H9 (cell line): ENCODE measurements around the gene AMN. TPM values are rescaled to one million over a fixed set of nuclear protein-coding genes. Genes with fewer than 3 reads are reported as not detected.

Source experiments
- DNase-seq: peaks from one replicate; pipeline ENCODE4 v3.0.0-alpha.2; 2017
- H2AFZ ChIP-seq: one replicate; pipeline ENCODE4 v1.6.1; 2013; ENCODE audit warnings: mild to moderate bottlenecking, low read length, control low read depth, moderate library complexity
- H2AK5ac ChIP-seq: 2 replicates; pipeline ENCODE4 v1.6.1; 2013; ENCODE audit warnings: low read length, control low read depth, mixed read lengths; ENCODE audit not compliant: insufficient read length
- H2BK120ac ChIP-seq: one replicate; pipeline ENCODE4 v1.6.1; 2013; ENCODE audit warnings: low read depth, mild to moderate bottlenecking, low read length, control low read depth, inconsistent platforms; ENCODE audit not compliant: poor library complexity, severe bottlenecking
- H2BK12ac ChIP-seq: 2 replicates; pipeline ENCODE4 v1.6.1; 2013; ENCODE audit warnings: low read length, control low read depth, mixed read lengths, low read depth; ENCODE audit not compliant: insufficient read length
- H2BK15ac ChIP-seq: 2 replicates; pipeline ENCODE4 v1.6.1; 2013; ENCODE audit warnings: low read depth, low read length, control low read depth
- H2BK20ac ChIP-seq: one replicate; pipeline ENCODE4 v1.6.1; 2013; ENCODE audit warnings: low read depth, mild to moderate bottlenecking, low read length, control low read depth, inconsistent platforms; ENCODE audit not compliant: poor library complexity, severe bottlenecking
- H2BK5ac ChIP-seq: 2 replicates; pipeline ENCODE4 v1.6.1; 2013; ENCODE audit warnings: low read length, control low read depth, mixed read lengths; ENCODE audit not compliant: insufficient read length
- H3K14ac ChIP-seq: 2 replicates; pipeline ENCODE4 v1.6.1; 2013; ENCODE audit warnings: low read length, control low read depth; ENCODE audit not compliant: insufficient read depth
- H3K18ac ChIP-seq: 2 replicates; pipeline ENCODE4 v1.6.1; 2013; ENCODE audit warnings: low read depth, mild to moderate bottlenecking, mixed read lengths, low read length, control low read depth; ENCODE audit not compliant: insufficient read length
- H3K23ac ChIP-seq: 2 replicates; pipeline ENCODE4 v1.6.1; 2013; ENCODE audit warnings: low read length, control low read depth, mixed read lengths, low read depth; ENCODE audit not compliant: insufficient read length
- H3K23me2 ChIP-seq: 2 replicates; pipeline ENCODE4 v1.6.1; 2013; ENCODE audit warnings: low read depth, mild to moderate bottlenecking, mixed read lengths, low read length, control low read depth; ENCODE audit not compliant: insufficient read length, poor library complexity, severe bottlenecking
- H3K27ac ChIP-seq: 2 replicates; pipeline ENCODE4 v1.5.1; 2013; ENCODE audit warnings: low read length, control low read depth, mixed read lengths, low read depth; ENCODE audit not compliant: insufficient read length
- H3K27me3 ChIP-seq: 2 replicates; pipeline ENCODE4 v1.6.1; 2013; ENCODE audit warnings: low read length, control low read depth, inconsistent platforms; ENCODE audit not compliant: insufficient read depth
- H3K4ac ChIP-seq: 2 replicates; pipeline ENCODE4 v1.6.1; 2013; ENCODE audit warnings: low read depth, mild to moderate bottlenecking, control low read depth, inconsistent platforms, low read length, moderate library complexity
- H3K4me1 ChIP-seq: 2 replicates; pipeline ENCODE4 v1.6.1; 2013; ENCODE audit warnings: low read length, control low read depth, inconsistent platforms; ENCODE audit not compliant: insufficient read depth
- H3K4me2 ChIP-seq: 2 replicates; pipeline ENCODE4 v1.6.1; 2013; ENCODE audit warnings: low read length, control low read depth, mixed read lengths; ENCODE audit not compliant: insufficient read length, insufficient read depth
- H3K56ac ChIP-seq: 2 replicates; pipeline ENCODE4 v1.6.1; 2013; ENCODE audit warnings: low read depth, mild to moderate bottlenecking, mixed read lengths, low read length, control low read depth; ENCODE audit not compliant: insufficient read length
- H3K79me1 ChIP-seq: 2 replicates; pipeline ENCODE4 v1.6.1; 2013; ENCODE audit warnings: low read depth, mild to moderate bottlenecking, moderate library complexity, low read length, control low read depth, inconsistent platforms; ENCODE audit not compliant: insufficient read depth, poor library complexity, severe bottlenecking
- H3K79me2 ChIP-seq: 2 replicates; pipeline ENCODE4 v1.6.1; 2013; ENCODE audit warnings: low read length, control low read depth, inconsistent platforms; ENCODE audit not compliant: insufficient read depth
- H3K9ac ChIP-seq: 2 replicates; pipeline ENCODE4 v1.6.1; 2013; ENCODE audit warnings: low read length, control low read depth, mixed read lengths; ENCODE audit not compliant: insufficient read length; ENCODE audit errors: extremely low read depth
- H3K9me3 ChIP-seq: one replicate; pipeline ENCODE4 v1.6.1; 2013; ENCODE audit warnings: low read depth, low read length, inconsistent platforms; ENCODE audit not compliant: control insufficient read depth
- H3T11ph ChIP-seq: one replicate; pipeline ENCODE4 v1.6.1; 2013; ENCODE audit warnings: mild to moderate bottlenecking, low read length, control low read depth, inconsistent platforms
- H4K20me1 ChIP-seq: one replicate; pipeline ENCODE4 v1.6.1; 2013; ENCODE audit not compliant: control insufficient read depth, insufficient read length, insufficient read depth
- H4K5ac ChIP-seq: 2 replicates; pipeline ENCODE4 v1.6.1; 2013; ENCODE audit warnings: low read depth, mild to moderate bottlenecking, mixed read lengths, low read length, control low read depth; ENCODE audit not compliant: insufficient read length
- H4K8ac ChIP-seq: replicated peaks from 2 replicates; pipeline ENCODE4 v1.6.1; 2013; ENCODE audit warnings: low read length, control low read depth, mixed read lengths, low read depth; ENCODE audit not compliant: insufficient read length
- H4K91ac ChIP-seq: 2 replicates; pipeline ENCODE4 v1.6.1; 2013; ENCODE audit warnings: low read depth, mild to moderate bottlenecking, moderate library complexity, mixed read lengths, low read length, control low read depth; ENCODE audit not compliant: insufficient read length
- H3K27ac Mint-ChIP-seq, 3 experiments: 2 replicates in 2 of 3; 3 replicates in 1 of 3; pipeline ENCODE4 v1.8.0; 2020 to 2021; ENCODE audit warnings: mixed read lengths in 3 of 3, mild to moderate bottlenecking in 1 of 3, moderate library complexity in 1 of 3
- H3K27me3 Mint-ChIP-seq: 2 replicates; pipeline ENCODE4 v1.8.0; 2021; ENCODE audit warnings: low read depth, mild to moderate bottlenecking, moderate library complexity, mixed read lengths
- H3K36me3 Mint-ChIP-seq, 3 experiments: 2 replicates in 2 of 3; 3 replicates in 1 of 3; pipeline ENCODE4 v1.8.0; 2020 to 2021; ENCODE audit warnings: low read depth in 3 of 3, mixed read lengths in 3 of 3; ENCODE audit not compliant: insufficient read depth in 1 of 3
- H3K4me1 Mint-ChIP-seq, 2 experiments: 2 replicates each; pipeline ENCODE4 v1.8.0; 2020; ENCODE audit warnings: mixed read lengths in 2 of 2
- H3K4me3 Mint-ChIP-seq, 2 experiments: 2 replicates in 1 of 2; 3 replicates in 1 of 2; pipeline ENCODE4 v1.8.0; 2020 to 2021; ENCODE audit warnings: mild to moderate bottlenecking in 2 of 2, mixed read lengths in 2 of 2, moderate library complexity in 1 of 2
- H3K9me3 Mint-ChIP-seq, 2 experiments: 2 replicates in 1 of 2; 3 replicates in 1 of 2; pipeline ENCODE4 v1.8.0; 2020; ENCODE audit warnings: mild to moderate bottlenecking in 2 of 2, mixed read lengths in 2 of 2, moderate library complexity in 1 of 2
- CTCF ChIP-seq: fragments of 200-600 bp; sonication (generic); conservative IDR thresholded peaks from 3 replicates; pipeline ENCODE4 v1.8.0; 2021; ENCODE audit warnings: antibody characterized with exemption, mild to moderate bottlenecking
- WGBS: extraction: QIAGEN DNeasy Blood & Tissue Kit; methylation state at CpG from one replicate; pipeline ENCODE4 v1.1.7; 2013; ENCODE audit warnings: missing lambda C conversion rate, low lambda C conversion rate, mixed read lengths; ENCODE audit not compliant: insufficient read length; ENCODE audit errors: extremely low coverage; 5-methylcytosine and 5-hydroxymethylcytosine counted together
- total RNA-seq: library from RNA; stranded (reverse); gene quantifications from 2 replicates; pipeline ENCODE4 v1.2.1, GENCODE V29; 2021

The AMN gene
- total RNA-seq, 1 experiment from 2014 or later, result 1.9 TPM

GRCh38 chr14:102911541-102911951 is 10.9 kb upstream of the AMN start:
- Histone ChIP-seq H3K4me2 (no peak overlapping the region), H3K14ac (no peak overlapping the region), H2AK5ac (no peak overlapping the region), H4K8ac (no peak overlapping the region), H3K23me2 (no peaks in the 10 kb centered on the region), H3K18ac (no peak overlapping the region), H3K27ac (no peak overlapping the region), H3K4me1 (no peaks in the 10 kb centered on the region), H4K20me1 (peaks cover 2% of the 10 kb centered on the region), H2BK12ac (no peak overlapping the region), H3K79me1 (no peaks in the 10 kb centered on the region), H3K23ac (no peak overlapping the region), H3K56ac (no peak overlapping the region), H2BK20ac (no peak overlapping the region), H3K79me2 (no peaks in the 10 kb centered on the region), H4K5ac (no peak overlapping the region), H2BK15ac (no peak overlapping the region), H3K9me3 (no peaks in the 10 kb centered on the region), H4K91ac (no peak overlapping the region), H2AFZ (no peak overlapping the region), H3K27me3 (no peaks in the 10 kb centered on the region), H3K9ac (no peak overlapping the region), H2BK120ac (no peak overlapping the region), H3T11ph (no peak overlapping the region), H3K4ac (no peak overlapping the region), H2BK5ac (no peak overlapping the region)
- Mint-ChIP-seq H3K27me3 (no peaks in the 10 kb centered on the region), H3K36me3 (peaks cover 8 to 16% (median 12%) of the 10 kb centered on the region in 3 experiments; a peak in 6 of 7 replicates), H3K9me3 (peaks cover 7 to 9% of the 10 kb centered on the region in 2 experiments), H3K27ac (no peak overlapping the region), H3K4me1 (no peaks in the 10 kb centered on the region; a peak in 1 of 4 replicates), H3K4me3 (no peak overlapping the region)
- no peak for DNase-seq
- WGBS, result no CpG with 5 or more reads among the region's 19 CpGs
- TF ChIP-seq CTCF, result no peak
